ENCODE results near the gene MRPL54. TPM values are rescaled to one million over a fixed set of nuclear protein-coding genes. Genes with fewer than 3 reads are reported as not detected.

The MRPL54 gene
- total RNA-seq, 1 experiment from 2014 or later: 55.5 TPM

DNA sequence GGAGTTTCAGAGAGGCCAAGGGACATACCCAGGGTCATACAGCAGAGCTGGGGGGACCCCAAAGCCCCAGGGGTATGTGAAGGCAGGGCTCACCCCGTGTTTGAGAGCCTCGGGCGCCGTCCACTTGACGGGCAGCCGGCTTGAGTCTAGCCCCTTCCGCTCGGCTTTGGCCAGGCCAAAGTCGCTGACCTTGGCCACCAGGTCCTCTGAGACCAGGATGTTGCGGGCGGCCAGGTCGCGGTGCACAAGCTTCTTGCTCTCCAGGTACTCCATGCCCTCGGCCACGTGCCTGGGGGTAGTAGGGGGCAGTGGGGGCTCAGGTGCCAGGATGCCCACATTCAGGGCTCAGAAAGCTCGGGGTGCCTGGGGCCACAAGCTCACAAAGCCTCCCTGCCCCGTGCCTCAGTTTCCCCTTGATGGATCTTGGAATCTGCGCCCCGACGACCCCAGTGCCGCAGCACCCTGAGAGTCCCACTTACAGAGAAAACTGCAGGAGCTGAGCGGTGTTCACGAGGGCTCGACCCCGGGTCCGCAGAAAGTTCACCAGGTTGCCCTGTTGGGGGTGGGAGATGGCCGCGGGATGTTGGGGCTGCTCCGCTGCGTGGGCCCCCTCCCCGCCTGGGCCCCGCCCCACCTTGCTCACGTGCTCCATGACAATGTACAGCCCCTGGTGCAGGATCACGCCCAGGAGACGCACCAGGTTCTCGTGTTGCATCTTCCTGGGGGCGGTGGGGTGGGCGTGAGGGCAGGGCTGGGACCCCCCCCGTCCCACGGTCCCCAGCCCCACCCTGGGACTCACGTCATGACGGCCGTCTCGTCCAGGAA is 16.6 kb downstream of the MRPL54 start:
- Histone ChIP-seq H3K4me3 (no peak overlapping the region), H3K27me3 (replicated peaks) (0 out of 2 replicates have a peak, but pooled peaks cover 2% of the 10 kb centered on the region), H3K27ac (no peak overlapping the region), H3K4me1 (replicated peaks) (no peaks in the 10 kb centered on the region), H3K36me3 (no peaks in the 10 kb centered on the region), H3K9me3 (replicated peaks) (peaks cover 17% of the 10 kb centered on the region)
- DNase-seq (ENCODE audit: low read depth in 1 of 2, low spot score in 2 of 2): no peak

DNA sequence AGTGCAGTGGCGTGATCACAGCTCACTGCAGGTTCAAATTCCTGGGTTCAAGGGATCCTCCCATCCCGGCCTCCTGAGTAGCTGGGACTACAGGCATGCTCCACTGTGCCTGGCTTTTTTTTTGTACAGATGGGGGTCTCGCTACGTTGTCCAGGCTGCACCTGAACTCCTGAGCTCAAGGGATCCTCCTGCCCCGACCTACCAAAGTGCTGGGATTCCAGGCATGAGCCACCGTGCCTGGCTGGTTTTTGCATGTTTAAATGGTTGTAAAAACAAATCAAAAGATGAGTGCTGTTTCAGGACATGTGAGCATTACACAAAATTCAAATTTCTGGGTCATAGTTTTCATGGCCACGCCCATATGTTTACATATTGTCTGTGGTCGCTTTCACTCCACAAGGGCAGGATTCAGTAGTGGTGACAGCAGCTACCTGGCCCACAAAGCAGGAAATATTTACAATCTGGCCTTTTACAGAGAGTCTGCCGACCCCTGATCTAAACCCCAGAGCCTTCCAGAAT is 18.4 kb downstream of the MRPL54 start:
- Histone ChIP-seq H3K4me3 (no peak overlapping the region), H3K4me1 (replicated peaks) (no peaks in the 10 kb centered on the region), H3K27ac (no peak overlapping the region), H3K9me3 (replicated peaks) (peaks cover 17% of the 10 kb centered on the region), H3K27me3 (replicated peaks) (peaks cover 19% of the 10 kb centered on the region), H3K36me3 (no peaks in the 10 kb centered on the region)
- no peak for DNase-seq (ENCODE audit: low read depth in 1 of 2, low spot score in 2 of 2)

DNA sequence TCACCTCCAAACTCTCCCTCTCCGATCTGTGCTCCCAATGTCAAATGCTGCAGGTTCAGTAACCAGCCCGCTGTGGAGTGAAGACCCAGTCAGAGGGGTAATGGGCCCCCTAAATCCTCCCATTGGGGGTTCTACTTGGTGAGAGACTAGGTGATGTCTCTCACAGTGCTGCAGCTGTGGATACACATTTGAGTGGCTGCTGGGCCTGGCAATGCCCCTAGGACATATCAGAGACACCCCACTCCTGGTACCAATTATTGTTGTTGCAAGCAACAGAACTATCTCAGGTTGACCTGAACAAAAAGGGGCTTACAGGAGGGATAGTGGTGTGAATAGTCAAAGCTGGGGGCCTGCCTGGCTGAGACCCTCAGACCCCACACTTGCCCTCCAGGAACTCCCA is 19.1 kb downstream of the MRPL54 start:
- peaks cover 17% of the 10 kb centered on the region for H3K9me3 ChIP-seq (replicated peaks)
- H3K36me3 ChIP-seq: no peaks in the 10 kb centered on the region
- no peaks in the 10 kb centered on the region for H3K4me1 ChIP-seq (replicated peaks)
- no peak for DNase-seq (ENCODE audit: low read depth in 1 of 2, low spot score in 2 of 2)
- no peak overlapping the region for H3K27ac ChIP-seq
- H3K4me3 ChIP-seq: no peak overlapping the region
- H3K27me3 ChIP-seq (replicated peaks): peaks cover 24% of the 10 kb centered on the region

DNA sequence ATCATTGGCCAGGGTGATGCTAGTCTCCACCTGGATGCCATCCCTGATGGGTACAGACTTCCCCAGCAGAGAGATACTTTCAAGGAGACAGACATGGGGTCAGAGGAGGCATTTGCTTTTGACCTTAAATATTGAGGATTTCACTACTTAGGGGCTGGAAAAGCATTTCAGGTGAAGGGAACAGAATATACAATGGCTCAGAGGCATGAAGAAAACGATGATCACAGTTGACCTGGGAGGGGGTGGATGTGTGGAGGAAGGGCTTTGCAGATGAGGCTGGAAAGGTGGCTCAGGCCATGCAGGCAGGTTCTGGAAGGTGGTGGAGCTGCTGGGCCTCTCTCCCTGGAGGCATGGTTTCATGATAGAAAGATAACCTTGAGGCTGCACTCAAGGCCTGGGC is 19.8 kb downstream of the MRPL54 start:
- no peaks in the 10 kb centered on the region for H3K4me1 ChIP-seq (replicated peaks)
- H3K4me3 ChIP-seq: no peak overlapping the region
- no peaks in the 10 kb centered on the region for H3K36me3 ChIP-seq
- peaks cover 17% of the 10 kb centered on the region for H3K9me3 ChIP-seq (replicated peaks)
- H3K27me3 ChIP-seq (replicated peaks): peaks cover 27% of the 10 kb centered on the region
- no peak overlapping the region for H3K27ac ChIP-seq
- no peak for DNase-seq (ENCODE audit: low read depth in 1 of 2, low spot score in 2 of 2)

DNA sequence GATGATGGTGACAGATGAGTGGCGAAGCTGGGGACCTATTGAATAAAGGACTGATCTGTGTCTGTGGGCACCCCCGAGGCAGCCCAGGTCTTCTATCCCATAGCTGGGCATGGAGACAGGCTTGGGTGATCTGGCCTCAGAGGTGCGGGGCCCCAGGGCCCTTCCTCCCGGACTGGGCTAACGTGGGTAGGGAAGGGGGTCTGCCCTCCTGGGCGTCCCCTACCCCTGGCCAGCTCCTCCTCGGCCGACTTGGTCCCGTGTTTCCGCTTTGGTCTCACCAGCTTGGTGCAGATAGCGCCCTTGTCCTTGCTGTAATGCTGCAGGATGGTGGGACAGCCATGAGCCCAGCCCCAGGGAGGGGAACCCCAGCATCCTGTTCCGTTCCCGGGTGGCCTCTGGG is 20.4 kb downstream of the MRPL54 start:
- Histone ChIP-seq H3K4me3 (no peak overlapping the region), H3K4me1 (replicated peaks) (no peaks in the 10 kb centered on the region), H3K27me3 (replicated peaks) (peaks cover 27% of the 10 kb centered on the region), H3K27ac (no peak overlapping the region), H3K9me3 (replicated peaks) (peaks cover 17% of the 10 kb centered on the region), H3K36me3 (no peaks in the 10 kb centered on the region)
- DNase-seq (ENCODE audit: low read depth in 1 of 2, low spot score in 2 of 2): no peak

DNA sequence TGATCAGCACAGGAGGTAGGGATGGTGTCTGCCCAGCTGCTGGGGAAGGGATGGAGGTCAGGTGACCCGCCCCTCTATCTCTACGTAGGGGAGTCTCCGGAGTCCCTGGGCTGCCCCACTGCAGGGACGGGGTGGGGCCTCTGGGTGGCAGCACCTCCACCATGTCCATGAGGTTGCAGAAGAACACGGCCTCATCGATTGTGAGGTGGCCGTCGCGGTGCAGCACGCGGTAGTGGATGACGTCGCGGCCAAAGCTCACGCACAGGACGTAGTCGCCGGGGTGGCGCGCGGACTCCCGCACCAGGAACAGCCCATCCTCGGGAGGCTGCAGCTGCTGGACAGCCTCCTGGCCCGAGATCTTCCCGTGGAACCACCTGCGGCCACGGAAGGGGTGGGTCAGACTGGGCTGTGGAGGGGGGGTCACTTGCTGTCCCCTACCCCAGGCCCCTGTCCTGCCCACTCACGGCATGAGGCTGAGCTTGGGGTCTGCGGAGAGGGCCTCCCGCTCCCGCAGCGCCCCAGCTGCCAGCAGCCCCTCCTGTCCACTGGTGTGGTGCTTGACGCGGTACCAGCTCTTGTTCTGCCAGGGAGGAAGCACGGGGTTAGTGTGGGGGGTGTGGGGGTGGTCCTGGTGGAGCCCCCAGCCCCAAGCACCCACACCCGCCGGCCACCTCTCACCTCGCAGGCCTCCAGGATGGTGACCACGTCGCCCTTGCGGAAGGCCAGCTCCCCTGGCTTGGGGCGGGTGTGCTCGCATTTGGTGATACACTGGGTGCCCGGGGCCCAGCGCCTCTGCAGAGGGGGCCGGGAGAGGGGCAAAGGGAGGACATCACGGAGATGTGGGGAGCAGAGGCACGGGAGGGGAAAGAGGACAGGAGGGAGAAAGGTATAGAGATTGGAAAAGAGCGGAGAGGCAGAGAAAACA is 21.4 kb downstream of the MRPL54 start:
- no peak for DNase-seq (ENCODE audit: low read depth in 1 of 2, low spot score in 2 of 2)
- Histone ChIP-seq H3K27ac (no peak overlapping the region), H3K4me3 (no peak overlapping the region), H3K4me1 (replicated peaks) (no peaks in the 10 kb centered on the region), H3K36me3 (no peaks in the 10 kb centered on the region), H3K27me3 (replicated peaks) (peaks cover 30% of the 10 kb centered on the region), H3K9me3 (replicated peaks) (peaks cover 17% of the 10 kb centered on the region)

DNA sequence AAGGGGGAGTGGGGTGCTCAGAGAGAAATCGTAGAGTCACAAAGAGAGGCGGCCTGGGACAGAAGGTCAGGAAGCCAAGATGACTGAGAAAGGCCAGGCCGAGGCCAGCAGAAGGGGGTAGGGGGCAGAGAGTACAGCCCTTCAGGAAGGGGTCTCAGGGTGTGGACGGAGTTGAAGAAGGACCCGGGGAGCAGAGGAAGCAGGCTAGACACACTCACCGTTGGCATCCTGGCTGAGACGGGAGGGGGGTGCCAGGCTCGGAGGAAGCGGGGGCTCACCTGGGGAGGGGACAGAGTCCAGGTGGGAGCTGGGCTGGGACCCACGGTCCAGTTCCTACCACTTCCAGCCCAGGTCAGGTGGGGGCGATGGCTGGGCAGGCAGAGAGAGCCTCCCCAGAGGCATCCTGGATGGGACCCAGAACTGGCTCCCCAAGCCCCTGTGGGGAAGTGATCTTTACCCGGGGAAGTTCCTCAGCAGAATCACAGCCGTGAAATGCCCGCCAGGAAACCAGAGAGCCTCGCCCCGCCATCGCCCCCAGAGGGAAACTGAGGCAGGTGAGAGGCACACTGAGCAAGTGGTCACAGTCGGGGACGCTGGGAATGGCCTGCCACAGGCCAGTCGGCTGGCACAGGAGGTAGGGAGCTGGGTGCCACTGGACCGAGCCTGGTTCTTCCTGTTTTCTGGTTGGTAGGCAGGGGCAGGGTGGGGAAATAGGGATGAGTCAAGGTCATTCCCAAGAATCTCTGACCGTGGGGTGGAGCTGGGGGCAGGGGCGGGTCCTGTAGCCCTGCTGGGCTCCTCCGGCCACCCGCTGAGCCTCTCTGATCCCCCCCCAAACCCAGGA is 22.3 kb downstream of the MRPL54 start:
- DNase-seq (ENCODE audit: low read depth in 1 of 2, low spot score in 2 of 2): no peak
- Histone ChIP-seq H3K36me3 (no peaks in the 10 kb centered on the region), H3K4me3 (no peak overlapping the region), H3K4me1 (replicated peaks) (no peaks in the 10 kb centered on the region), H3K9me3 (replicated peaks) (peaks cover 17% of the 10 kb centered on the region), H3K27ac (no peak overlapping the region), H3K27me3 (replicated peaks) (peaks cover 35% of the 10 kb centered on the region)

DNA sequence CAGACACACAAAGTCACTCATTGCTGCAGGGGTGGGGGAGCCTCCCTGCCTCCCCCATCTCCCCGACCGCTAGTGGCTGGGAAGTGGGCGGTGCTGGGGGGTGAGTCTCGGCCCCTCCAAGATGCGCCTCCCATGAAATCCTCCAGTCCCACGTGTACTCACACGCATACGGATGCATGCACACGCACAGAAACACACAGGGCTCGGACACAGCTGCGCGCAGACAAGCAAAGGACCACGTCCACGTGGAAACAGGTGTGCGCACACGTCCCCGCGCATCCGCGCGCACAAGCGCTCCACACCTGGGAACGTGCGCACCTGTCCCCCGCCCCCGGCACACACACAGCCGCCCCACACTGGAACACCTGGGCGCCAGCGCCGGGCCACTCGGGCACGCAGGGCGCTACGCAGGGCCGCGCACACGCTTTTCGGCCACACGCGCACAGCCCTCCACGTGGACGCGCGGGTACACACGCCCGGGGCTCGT is 23.0 kb downstream of the MRPL54 start:
- Histone ChIP-seq H3K4me1 (replicated peaks) (no peaks in the 10 kb centered on the region), H3K9me3 (replicated peaks) (peaks cover 17% of the 10 kb centered on the region), H3K27me3 (replicated peaks) (peaks cover 35% of the 10 kb centered on the region), H3K4me3 (no peak overlapping the region), H3K27ac (no peak overlapping the region), H3K36me3 (no peaks in the 10 kb centered on the region)
- DNase-seq (ENCODE audit: low read depth in 1 of 2, low spot score in 2 of 2): no peak

DNA sequence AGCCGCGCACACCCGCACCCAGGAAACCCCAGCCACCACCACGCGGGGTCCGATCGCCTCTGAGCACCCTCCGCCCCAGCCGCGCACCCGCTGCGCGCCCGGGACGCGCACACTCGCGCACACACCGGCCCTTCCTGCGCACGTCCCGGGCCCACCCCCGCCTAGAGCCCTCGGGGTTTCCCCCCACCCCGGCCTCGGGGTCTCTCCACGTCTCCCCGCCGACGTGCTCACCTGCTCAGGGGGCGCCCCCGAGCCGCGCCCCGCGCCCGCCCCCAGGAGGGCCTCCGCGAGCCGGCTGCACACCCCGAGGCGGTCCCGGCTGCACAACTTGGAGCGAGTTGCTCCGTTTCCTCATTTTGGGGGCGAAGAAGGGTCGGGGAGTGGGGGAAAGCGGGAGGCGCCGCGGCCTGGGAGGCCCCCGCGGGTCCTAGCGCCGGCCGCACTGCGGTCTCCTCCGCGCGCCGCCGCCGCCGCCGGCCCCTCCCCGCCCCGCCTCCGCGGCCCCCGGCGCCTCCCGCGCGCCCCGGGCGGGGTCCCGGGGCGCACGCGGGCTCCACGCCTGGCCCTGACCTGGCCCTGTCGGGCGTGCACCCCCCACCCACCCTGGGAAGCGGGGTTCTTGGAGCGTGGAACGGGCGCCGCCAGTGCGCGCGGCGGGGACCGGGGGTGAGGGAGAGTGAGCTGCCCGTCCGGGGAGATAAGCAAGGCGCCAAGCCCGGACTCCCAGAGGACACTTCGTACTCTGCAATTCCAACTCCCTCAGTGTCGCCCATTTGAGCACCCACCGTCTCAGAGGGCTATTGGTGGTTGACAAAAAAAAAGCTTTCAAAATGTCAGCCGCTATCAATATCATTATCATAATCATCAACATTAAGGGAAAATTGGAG is 23.7 kb downstream of the MRPL54 start, which contains the start of gene MATK:
Gene MATK (minus strand): TSS at position 444 of the 887 bp plus-strand sequence. CDS start 1,246 bp downstream, outside the sequence.
- H3K4me3 ChIP-seq: no peak within 1 kb of the TSS
- no peaks in the 10 kb centered on the region for H3K4me1 ChIP-seq (replicated peaks)
- no peak within 1 kb of the TSS for H3K27ac ChIP-seq
- H3K36me3 ChIP-seq: no peaks in the 10 kb centered on the region
- DNase-seq (ENCODE audit: low read depth in 1 of 2, low spot score in 2 of 2): no peak
- H3K27me3 ChIP-seq (replicated peaks): peaks cover 35% of the 10 kb centered on the region
- H3K9me3 ChIP-seq (replicated peaks): peaks cover 14% of the 10 kb centered on the region

DNA sequence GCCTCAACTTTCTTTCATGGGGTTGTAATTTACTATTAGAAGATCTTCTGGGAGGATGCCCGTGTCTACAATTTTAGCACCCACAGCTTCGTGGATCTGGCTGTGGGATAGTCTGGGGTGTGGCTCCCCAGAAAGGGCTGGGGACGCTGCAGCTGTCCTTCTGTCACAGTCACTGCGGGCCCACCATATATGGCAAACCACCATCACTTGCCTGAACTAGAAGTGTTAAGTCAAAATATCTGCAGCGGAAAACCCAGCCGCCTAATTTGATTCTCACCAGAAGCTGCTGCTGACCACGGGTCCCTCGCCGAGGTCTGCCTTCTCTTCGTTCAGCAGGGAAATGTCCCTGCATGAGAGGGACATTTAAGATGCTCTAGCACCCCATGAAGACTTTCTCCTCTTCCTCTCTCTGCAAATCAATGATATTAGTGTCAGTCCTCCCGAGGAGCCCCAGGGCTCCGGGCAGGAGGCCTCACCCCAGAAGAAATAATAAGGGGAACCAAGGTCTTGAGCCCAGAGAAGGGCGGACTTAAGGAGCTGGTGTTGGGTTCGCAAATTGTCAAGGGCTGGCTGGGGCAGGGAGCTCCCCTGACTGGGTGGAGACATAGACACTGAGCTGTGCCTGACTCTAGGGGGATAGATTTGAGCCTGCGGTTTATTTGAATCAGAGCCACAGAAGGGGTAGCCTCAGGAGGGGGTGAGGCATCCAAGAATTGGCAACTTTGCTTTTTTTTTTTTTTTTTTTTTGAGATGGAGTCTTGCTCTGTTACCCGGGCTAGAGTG is 26.7 kb downstream of the MRPL54 start:
- Histone ChIP-seq H3K36me3 (no peaks in the 10 kb centered on the region), H3K9me3 (replicated peaks) (no peaks in the 10 kb centered on the region), H3K27me3 (replicated peaks) (peaks cover 35% of the 10 kb centered on the region), H3K27ac (no peak overlapping the region), H3K4me1 (replicated peaks) (no peaks in the 10 kb centered on the region), H3K4me3 (no peak overlapping the region)
- no peak for DNase-seq (ENCODE audit: low read depth in 1 of 2, low spot score in 2 of 2)

DNA sequence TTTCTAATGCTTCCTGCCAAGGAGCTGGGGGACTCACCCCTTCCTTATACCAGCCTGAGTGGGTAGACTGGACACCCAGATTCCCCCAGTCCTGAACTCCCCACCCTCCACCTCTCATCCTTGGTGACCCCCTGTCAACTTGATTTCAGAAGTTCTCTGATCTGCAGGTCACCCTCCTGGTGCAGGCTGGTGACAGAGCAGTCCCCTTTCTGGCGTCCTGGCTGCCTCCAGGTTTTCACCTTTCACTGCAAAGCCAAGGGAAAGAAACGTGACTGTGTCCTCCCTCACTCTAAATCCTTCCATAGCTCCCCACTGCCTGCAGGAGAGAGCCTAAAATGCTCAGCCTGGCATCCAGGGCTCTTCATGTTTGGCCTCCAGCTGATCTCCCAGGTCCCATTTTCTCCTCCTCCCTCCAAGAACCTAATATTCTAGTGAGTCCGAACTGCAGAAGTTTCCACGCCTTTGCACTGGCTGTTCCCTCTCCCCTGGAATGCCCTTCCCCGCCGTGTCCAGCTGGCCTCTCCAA is 27.8 kb downstream of the MRPL54 start:
- Histone ChIP-seq H3K4me1 (replicated peaks) (no peaks in the 10 kb centered on the region), H3K9me3 (replicated peaks) (no peaks in the 10 kb centered on the region), H3K36me3 (no peaks in the 10 kb centered on the region), H3K4me3 (no peak overlapping the region), H3K27ac (no peak overlapping the region), H3K27me3 (replicated peaks) (peaks cover 24% of the 10 kb centered on the region)
- DNase-seq (ENCODE audit: low read depth in 1 of 2, low spot score in 2 of 2): no peak
